ENCODE results near the gene REXO4. TPM values are rescaled to one million over a fixed set of nuclear protein-coding genes. Genes with fewer than 3 reads are reported as not detected.

REXO4 gene
- total RNA-seq, 3 donors from 2014 or later: 18.7 to 26.0 (median 20.1) TPM

DNA sequence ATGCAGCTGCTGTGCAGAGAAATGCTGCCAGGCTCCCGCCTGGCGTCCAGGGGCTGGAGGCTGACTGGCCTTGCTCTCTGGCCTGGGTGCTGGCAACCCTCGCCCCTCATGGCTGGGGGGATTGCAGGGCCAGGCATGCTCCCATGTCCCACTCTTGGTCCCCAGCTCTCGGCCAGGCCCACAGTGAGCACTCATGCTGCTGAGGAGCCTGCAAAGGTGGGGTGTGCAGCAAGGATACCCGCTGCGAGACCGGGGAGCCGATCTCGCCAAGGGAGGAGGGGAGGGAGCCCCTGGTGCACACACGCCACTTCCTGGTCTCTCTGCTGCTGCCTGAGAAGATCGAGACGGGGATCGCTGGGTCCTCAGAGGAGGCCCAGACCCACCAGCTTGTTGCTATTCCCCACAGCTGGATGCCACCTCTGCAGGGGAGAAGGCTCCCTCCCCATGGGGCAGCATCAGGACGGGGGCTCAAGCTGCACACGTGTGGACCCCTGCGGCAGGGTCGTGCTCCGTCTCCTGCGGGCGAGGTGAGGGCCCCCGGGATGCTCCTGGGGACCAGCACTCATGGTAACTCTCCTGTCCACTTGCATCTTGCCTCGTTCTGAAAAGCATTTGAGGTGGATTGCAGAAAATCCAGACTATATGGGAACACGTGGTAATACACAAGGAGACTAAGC lies 27.6 kb upstream of the REXO4 start:
- Histone ChIP-seq H3K9me3 (no peaks in the 10 kb centered on the region), H3K4me3 (no peak overlapping the region), H3K36me3 (ENCODE audit: low read depth) (no peaks in the 10 kb centered on the region), H3K4me1 (ENCODE audit: low read depth) (no peaks in the 10 kb centered on the region)
- DNase-seq: no peak
- intact Hi-C loops (cut with DNase I, micrococcal nuclease): no loop called here
- no peak for TF ChIP-seq CTCF (IDR thresholded peaks at IDR 0.05)
- no peak for ATAC-seq

DNA sequence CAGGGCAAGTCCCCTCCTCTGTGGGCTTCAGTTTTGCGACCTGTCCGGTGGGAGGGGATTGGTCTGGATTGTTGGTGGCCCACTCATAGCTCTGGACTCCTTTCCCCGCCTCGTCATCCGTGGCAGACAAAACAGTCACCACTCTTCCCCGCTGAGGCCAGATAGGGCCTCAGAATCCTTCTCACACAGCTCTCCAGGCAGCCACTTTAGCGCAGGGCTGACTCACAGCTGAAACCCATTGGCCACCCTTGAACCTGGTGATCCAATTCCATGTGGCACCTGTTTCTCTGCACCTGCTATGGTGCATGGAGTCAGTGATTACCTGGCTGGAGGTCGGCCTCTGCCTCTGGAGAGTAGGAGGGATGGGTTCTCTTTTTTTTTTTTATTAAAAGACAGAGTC lies 26.2 kb upstream of the REXO4 start:
- no peak for DNase-seq
- Histone ChIP-seq H3K4me3 (no peak overlapping the region), H3K4me1 (ENCODE audit: low read depth) (no peaks in the 10 kb centered on the region), H3K9me3 (no peaks in the 10 kb centered on the region), H3K36me3 (ENCODE audit: low read depth) (no peaks in the 10 kb centered on the region)
- TF ChIP-seq CTCF (IDR thresholded peaks at IDR 0.05): no peak
- intact Hi-C loops (cut with DNase I, micrococcal nuclease): no loop called here
- no peak for ATAC-seq

- TF ChIP-seq CTCF (IDR thresholded peaks at IDR 0.05): no peak
- ATAC-seq (no peak), DNase-seq (no peak)
- H3K9me3 ChIP-seq: no peaks in the 10 kb centered on the region
- no peaks in the 10 kb centered on the region for H3K36me3 ChIP-seq (ENCODE audit: low read depth)
- H3K4me1 ChIP-seq (ENCODE audit: low read depth): no peaks in the 10 kb centered on the region
- intact Hi-C loops (cut with DNase I, micrococcal nuclease): no loop called here
- H3K4me3 ChIP-seq: no peak overlapping the region
Observed at GRCh38 chr9:133443248-133443647, 25.4 kb upstream of the REXO4 start.

DNA sequence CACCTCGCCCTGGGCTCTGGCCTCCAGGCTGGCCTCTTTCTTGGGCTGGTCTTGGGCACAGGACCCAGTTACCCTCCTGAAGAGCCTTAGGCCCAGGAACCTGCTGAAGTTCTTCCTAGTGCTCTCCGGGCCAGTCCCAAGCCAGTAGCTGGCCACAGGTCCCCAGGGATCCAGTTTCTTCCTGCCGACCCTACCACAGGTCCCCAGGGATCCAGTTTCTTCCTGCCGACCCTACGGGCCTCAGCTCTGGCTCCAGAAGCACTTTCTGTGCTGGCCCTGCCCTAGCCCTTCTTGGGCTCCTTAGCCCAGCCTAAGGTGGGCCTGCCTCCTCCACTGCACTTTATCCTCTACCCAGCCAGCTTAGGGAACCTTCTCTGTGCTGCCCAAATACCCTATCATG lies 23.8 kb upstream of the REXO4 start:
- Histone ChIP-seq H3K36me3 (ENCODE audit: low read depth) (no peaks in the 10 kb centered on the region), H3K4me1 (ENCODE audit: low read depth) (no peaks in the 10 kb centered on the region), H3K9me3 (no peaks in the 10 kb centered on the region), H3K4me3 (no peak overlapping the region)
- no peak for ATAC-seq
- intact Hi-C loops (cut with DNase I, micrococcal nuclease): no loop called here
- no peak for TF ChIP-seq CTCF (IDR thresholded peaks at IDR 0.05)
- no peak for DNase-seq

GRCh38 chr9:133440874-133441273 lies 23.1 kb upstream of the REXO4 start:
- intact Hi-C loops (cut with DNase I, micrococcal nuclease): no loop called here

More at GRCh38 chr9:133440874-133441273, 23.1 kb upstream of the REXO4 start:
- Histone ChIP-seq H3K9me3 (no peaks in the 10 kb centered on the region), H3K4me3 (no peak overlapping the region), H3K4me1 (ENCODE audit: low read depth) (no peaks in the 10 kb centered on the region), H3K36me3 (ENCODE audit: low read depth) (no peaks in the 10 kb centered on the region)
- no peak for TF ChIP-seq CTCF (IDR thresholded peaks at IDR 0.05)
- DNase-seq (no peak), ATAC-seq (peak; percentile 49)

All from mucosa of descending colon (tissue), 3 donors.